Body of pancreas (tissue), 4 donors: ENCODE data around the gene PDZD2.

Source experiments
- CTCF ChIP-seq, 7 experiments: fragments of 450-650 bp in 4 of 7; fragments of 200-600 bp in 3 of 7; sonication (generic) in 3 of 7; IDR thresholded peaks; one replicate each; pipeline ENCODE4 v1.5.1; 2016 to 2019; ENCODE audit warnings: antibody characterized with exemption in 7 of 7
- POLR2A ChIP-seq, 3 donors: fragments of 450-650 bp; IDR thresholded peaks; one replicate each; pipeline ENCODE4 v1.6.1; 2016; ENCODE audit warnings: antibody characterized with exemption in 3 of 3, mild to moderate bottlenecking in 2 of 3

GRCh38 chr5:32059761-32060530 is 421.0 kb downstream of the PDZD2 start:
- TF ChIP-seq CTCF (IDR thresholded peaks at IDR 0.05) (no peak), POLR2A (IDR thresholded peaks at IDR 0.05) (no peak)
